ENCODE measurements around the gene SPATA2. TPM values are rescaled to one million over a fixed set of nuclear protein-coding genes. Genes with fewer than 3 reads are reported as not detected.

Gene SPATA2
- total and polyA plus RNA-seq, 2 experiments from 2014 or later = 3.1 to 4.6 TPM

DNA sequence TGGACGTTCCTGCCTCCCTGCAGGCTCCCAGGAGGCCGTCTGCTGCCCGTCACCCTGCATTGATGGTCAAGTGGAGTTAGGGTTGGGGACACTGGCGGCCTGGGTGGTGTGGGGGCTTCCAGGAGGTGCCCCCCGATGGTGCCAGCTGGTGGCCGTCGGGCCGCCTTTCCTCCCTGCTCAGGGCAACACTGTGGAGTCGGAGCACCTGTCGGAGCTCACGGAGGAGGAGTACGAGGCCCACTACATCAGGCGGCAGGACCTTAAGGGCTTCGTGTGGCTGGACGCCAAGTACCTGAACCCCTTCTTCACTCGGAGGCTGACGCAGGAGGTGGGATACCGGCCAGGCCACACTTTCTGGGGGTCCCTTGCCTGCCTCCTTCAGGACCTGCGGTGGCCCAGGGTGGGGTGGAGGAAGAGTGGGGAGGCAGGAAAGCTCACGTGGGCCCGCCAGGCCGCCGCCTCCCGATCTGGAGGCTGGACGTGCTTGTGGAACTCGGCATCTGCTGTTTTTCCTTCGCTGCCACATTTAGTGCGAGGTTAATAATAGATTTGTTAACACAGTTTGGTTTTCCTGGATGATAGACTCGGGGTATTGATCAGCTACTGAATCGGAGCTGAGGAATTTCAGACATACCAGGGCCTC, 28.6 kb downstream of the SPATA2 start:
- no peak overlapping the region for H3K4me3 ChIP-seq
- no peaks in the 10 kb centered on the region for H3K27me3 ChIP-seq (replicated peaks; ENCODE audit: insufficient read depth)
- H3K36me3 ChIP-seq (ENCODE audit: low read depth) = no peaks in the 10 kb centered on the region; the same call in 1 of the 2 replicates
- H3K4me2 ChIP-seq (ENCODE audit: unreplicated experiment) = no peak overlapping the region
- H3K79me2 ChIP-seq (ENCODE audit: insufficient read depth) = no peaks in the 10 kb centered on the region
- no peaks in the 10 kb centered on the region for H3F3A ChIP-seq (ENCODE audit: insufficient read depth)
- TF ChIP-seq EZH2phosphoT487 (IDR thresholded peaks at IDR 0.05; ENCODE audit: insufficient read depth, low read depth) = no peak
- no peak for TF ChIP-seq EZH2 (IDR thresholded peaks at IDR 0.05; ENCODE audit: insufficient read depth, poor library complexity, severe bottlenecking)
- no peak overlapping the region for H3K27ac ChIP-seq
- H3K9me3 ChIP-seq (ENCODE audit: low read depth) = no peaks in the 10 kb centered on the region
- H3K4me1 ChIP-seq (ENCODE audit: insufficient read depth) = 0 out of 2 replicates have a peak, but pooled peaks cover 5% of the 10 kb centered on the region
- DNase-seq = no peak
- no peaks in the 10 kb centered on the region for H3K9me2 ChIP-seq (ENCODE audit: insufficient read depth)
- in situ Hi-C loops (cut with MboI) = no loop called here
- WGBS, 2 experiments (ENCODE audit: low coverage in 1 of 2, low lambda C conversion rate in 2 of 2, missing lambda C conversion rate in 2 of 2) = 76 to 81% methylated on average over 27 to 30 of the region's 30 CpGs
- no peaks in the 10 kb centered on the region for H4K20me1 ChIP-seq (ENCODE audit: insufficient read depth)
- no peak overlapping the region for H2AFZ ChIP-seq
- H3K9ac ChIP-seq = peak overlapping the region; percentile 31; the same call in 1 of the 2 replicates

DNA sequence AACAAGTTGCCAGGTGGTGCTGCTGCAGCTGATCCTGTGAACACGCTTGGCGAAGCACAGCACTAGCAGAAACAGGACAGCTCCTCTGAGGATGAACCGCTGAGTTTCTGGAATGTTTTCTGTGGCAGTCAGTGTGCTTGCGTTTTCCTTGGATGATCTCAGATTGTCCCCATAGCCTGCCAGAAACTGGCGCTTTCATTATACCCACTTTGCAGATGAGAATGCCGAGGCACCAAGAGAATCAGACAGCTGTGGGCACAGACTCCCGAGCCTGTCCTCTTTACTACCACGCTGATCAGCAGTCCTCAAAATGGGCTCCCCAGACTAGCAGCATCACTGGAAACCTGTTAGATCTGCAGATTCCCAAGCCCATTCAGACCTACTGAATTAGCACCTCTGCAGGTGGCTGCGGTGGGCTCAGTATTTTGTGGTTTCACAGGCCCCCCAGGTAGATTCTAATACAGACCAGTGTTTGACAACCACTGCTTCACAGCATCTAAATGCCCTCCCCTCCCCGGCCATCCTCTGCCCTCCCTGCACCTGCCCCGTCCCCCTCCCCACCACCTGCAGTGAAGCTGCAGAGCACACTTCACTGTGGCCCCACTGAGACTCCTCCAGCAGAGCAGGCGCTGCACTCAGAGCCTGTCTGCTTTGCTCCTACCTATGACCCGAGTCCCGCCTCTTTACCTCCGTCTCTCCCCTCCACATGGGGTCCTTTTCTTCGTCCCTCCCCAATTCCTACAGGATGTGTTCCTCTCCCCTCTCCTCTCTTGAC, 29.6 kb downstream of the SPATA2 start:
- TF ChIP-seq EZH2 (IDR thresholded peaks at IDR 0.05; ENCODE audit: insufficient read depth, poor library complexity, severe bottlenecking) (no peak), EZH2phosphoT487 (IDR thresholded peaks at IDR 0.05; ENCODE audit: insufficient read depth, low read depth) (no peak)
- Histone ChIP-seq H3K9me3 (ENCODE audit: low read depth) (no peaks in the 10 kb centered on the region), H4K20me1 (ENCODE audit: insufficient read depth) (no peaks in the 10 kb centered on the region), H3K4me2 (ENCODE audit: unreplicated experiment) (no peak overlapping the region), H3F3A (ENCODE audit: insufficient read depth) (no peaks in the 10 kb centered on the region), H3K9me2 (ENCODE audit: insufficient read depth) (no peaks in the 10 kb centered on the region), H3K4me3 (no peak overlapping the region), H3K36me3 (ENCODE audit: low read depth) (peaks cover 3% of the 10 kb centered on the region; the same call in 1 of the 2 replicates), H3K27ac (no peak overlapping the region), H3K27me3 (replicated peaks; ENCODE audit: insufficient read depth) (no peaks in the 10 kb centered on the region), H3K79me2 (ENCODE audit: insufficient read depth) (no peaks in the 10 kb centered on the region), H2AFZ (no peak overlapping the region), H3K9ac (no peak overlapping the region), H3K4me1 (ENCODE audit: insufficient read depth) (0 out of 2 replicates have a peak, but pooled peaks cover 5% of the 10 kb centered on the region)
- 92 to 95% methylated on average over 14 to 16 of the region's 16 CpGs for WGBS, 2 experiments (ENCODE audit: low coverage in 1 of 2, low lambda C conversion rate in 2 of 2, missing lambda C conversion rate in 2 of 2)
- no peak for DNase-seq
- in situ Hi-C loops (cut with MboI) = no loop called here

DNA sequence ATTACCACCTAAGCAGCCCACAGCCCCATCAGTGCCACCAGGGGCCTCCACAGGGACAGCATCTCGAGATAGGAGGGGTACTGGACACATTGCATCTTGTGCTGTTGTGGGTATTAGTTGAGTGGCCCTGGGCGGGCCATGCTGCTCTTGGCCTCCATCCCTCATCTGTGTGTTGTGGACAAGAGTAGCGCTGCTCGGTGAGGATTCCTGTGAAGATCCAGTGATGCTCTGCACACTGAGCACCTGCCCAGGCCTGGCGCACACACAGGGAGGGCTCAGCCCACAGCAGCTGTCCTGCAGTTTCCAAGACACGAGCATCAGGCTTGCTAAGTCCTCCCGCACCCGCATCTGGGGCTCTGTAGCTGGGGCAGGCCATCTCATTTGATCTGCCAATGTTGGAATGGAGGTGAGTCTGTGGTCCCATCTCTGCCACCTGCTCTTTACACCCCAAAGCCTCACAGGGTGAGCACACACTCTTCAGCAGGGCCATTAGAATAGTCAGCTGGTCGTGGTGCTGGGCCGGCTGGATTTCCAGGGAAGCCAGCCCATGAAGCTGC, 32.0 kb downstream of the SPATA2 start:
- H3K4me2 ChIP-seq (ENCODE audit: unreplicated experiment) = no peak overlapping the region
- in situ Hi-C loops (cut with MboI) = no loop called here
- H3K9ac ChIP-seq = no peak overlapping the region
- no peak overlapping the region for H2AFZ ChIP-seq
- no peaks in the 10 kb centered on the region for H3K27me3 ChIP-seq (replicated peaks; ENCODE audit: insufficient read depth)
- 92 to 93% methylated on average over 10 of the region's 10 CpGs for WGBS, 2 experiments (ENCODE audit: low coverage in 1 of 2, low lambda C conversion rate in 2 of 2, missing lambda C conversion rate in 2 of 2)
- H3K4me1 ChIP-seq (ENCODE audit: insufficient read depth) = 0 out of 2 replicates have a peak, but pooled peaks cover 5% of the 10 kb centered on the region
- no peaks in the 10 kb centered on the region for H3K9me3 ChIP-seq (ENCODE audit: low read depth)
- no peaks in the 10 kb centered on the region for H3K79me2 ChIP-seq (ENCODE audit: insufficient read depth)
- no peak for DNase-seq
- H3K9me2 ChIP-seq (ENCODE audit: insufficient read depth) = no peaks in the 10 kb centered on the region
- no peaks in the 10 kb centered on the region for H3F3A ChIP-seq (ENCODE audit: insufficient read depth)
- no peak overlapping the region for H3K27ac ChIP-seq
- H3K36me3 ChIP-seq (ENCODE audit: low read depth) = peaks cover 3% of the 10 kb centered on the region; the same call in 1 of the 2 replicates
- TF ChIP-seq EZH2 (IDR thresholded peaks at IDR 0.05; ENCODE audit: insufficient read depth, poor library complexity, severe bottlenecking) = no peak
- no peak for TF ChIP-seq EZH2phosphoT487 (IDR thresholded peaks at IDR 0.05; ENCODE audit: insufficient read depth, low read depth)
- no peak overlapping the region for H3K4me3 ChIP-seq
- H4K20me1 ChIP-seq (ENCODE audit: insufficient read depth) = no peaks in the 10 kb centered on the region

DNA sequence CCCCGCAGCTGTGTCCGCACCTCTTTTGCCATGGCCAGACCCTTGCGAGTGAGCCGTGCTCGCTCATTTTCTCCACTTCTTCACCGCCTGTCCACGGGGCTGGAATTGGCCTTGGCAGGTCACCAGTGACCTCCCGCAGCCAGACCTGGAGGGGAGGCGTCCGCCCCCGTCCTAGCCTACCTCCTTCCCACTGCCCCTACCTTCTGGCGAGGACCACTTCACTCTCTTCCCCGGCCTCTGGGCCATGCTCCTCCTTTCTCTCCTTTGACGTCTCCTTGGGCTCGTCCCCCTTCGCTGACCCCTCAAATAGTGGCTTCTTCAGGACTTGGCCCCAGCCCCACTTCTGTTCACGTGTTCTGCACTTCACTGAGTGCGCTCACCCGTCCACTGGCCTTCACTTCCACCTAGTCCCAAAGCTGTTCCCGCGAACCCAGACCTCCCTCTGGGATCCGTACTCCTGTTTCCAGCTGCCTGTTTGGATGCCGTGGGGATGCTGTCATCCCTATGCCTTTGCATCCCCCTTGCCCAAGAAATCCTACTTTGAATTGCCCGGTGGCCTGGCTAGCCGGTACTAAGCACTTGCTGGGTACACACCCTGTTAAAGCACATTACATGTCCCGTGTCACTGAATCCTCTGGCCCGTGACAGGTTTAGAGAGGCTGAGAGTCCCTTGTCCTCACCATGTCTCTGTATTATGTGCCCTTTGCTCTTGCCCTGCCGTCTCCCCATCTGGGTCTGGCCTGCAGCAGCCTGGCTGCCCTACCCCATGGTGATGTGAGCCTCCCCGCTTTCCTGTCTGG, 33.0 kb downstream of the SPATA2 start:
- Histone ChIP-seq H3K9me2 (ENCODE audit: insufficient read depth) (no peaks in the 10 kb centered on the region), H3K4me3 (no peak overlapping the region), H3K27ac (no peak overlapping the region), H3K79me2 (ENCODE audit: insufficient read depth) (no peaks in the 10 kb centered on the region), H3K4me2 (ENCODE audit: unreplicated experiment) (no peak overlapping the region), H3K27me3 (replicated peaks; ENCODE audit: insufficient read depth) (no peaks in the 10 kb centered on the region), H4K20me1 (ENCODE audit: insufficient read depth) (no peaks in the 10 kb centered on the region), H3F3A (ENCODE audit: insufficient read depth) (peaks cover 9% of the 10 kb centered on the region; the same call in 1 of the 2 replicates), H3K4me1 (ENCODE audit: insufficient read depth) (peaks cover 14% of the 10 kb centered on the region), H3K9ac (no peak overlapping the region), H3K36me3 (ENCODE audit: low read depth) (peaks cover 3% of the 10 kb centered on the region; the same call in 1 of the 2 replicates), H2AFZ (no peak overlapping the region), H3K9me3 (ENCODE audit: low read depth) (no peaks in the 10 kb centered on the region)
- 92 to 93% methylated on average over 24 to 28 of the region's 29 CpGs for WGBS, 2 experiments (ENCODE audit: low coverage in 1 of 2, low lambda C conversion rate in 2 of 2, missing lambda C conversion rate in 2 of 2)
- TF ChIP-seq EZH2phosphoT487 (IDR thresholded peaks at IDR 0.05; ENCODE audit: insufficient read depth, low read depth) (no peak), EZH2 (IDR thresholded peaks at IDR 0.05; ENCODE audit: insufficient read depth, poor library complexity, severe bottlenecking) (no peak)
- in situ Hi-C loops (cut with MboI) = no loop called here
- no peak for DNase-seq

Data from GM23248 (cell line).